Measurements from ENCODE around the gene SLC1A5.

DNA sequence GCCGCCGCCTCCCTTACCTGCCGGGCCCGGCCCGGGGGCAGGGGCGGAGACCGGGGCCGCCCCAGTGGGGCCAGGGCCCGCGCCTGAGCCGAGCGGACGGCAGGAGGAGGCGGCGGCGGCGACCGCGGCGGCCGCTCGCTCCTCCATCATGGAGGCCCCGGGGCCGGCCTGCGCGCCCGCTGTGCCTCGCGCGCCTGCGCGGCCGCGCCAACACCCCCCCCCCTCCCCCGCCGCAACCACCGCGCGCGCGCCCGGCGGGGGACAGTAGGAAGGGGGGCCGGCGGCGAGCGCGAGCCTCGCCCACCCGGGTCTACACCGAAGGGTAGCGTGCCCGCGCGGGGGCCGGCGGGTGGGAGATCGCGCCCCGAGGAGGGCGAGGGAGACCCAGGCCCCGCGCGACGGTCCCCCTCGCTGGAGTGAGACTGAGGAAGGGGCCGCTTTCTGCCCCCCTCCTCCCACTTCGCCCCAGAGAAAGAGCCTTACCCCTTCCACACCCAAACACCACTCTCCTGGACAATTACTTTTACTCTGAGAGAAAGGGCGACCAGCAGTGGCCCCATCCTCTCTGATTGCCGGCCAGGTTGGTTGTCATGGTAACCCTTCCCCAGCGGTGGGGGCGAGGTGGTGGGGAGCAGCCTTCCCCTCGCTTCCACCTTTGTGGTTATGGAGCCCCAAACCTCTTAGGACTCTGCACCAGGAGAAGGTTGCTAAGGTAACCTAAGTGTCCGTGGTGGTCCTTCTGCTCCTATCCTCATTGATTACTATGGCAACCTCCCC, 41.9 kb downstream of the SLC1A5 start, which contains the start of gene STRN4:
- TF ChIP-seq, protein P1, sequence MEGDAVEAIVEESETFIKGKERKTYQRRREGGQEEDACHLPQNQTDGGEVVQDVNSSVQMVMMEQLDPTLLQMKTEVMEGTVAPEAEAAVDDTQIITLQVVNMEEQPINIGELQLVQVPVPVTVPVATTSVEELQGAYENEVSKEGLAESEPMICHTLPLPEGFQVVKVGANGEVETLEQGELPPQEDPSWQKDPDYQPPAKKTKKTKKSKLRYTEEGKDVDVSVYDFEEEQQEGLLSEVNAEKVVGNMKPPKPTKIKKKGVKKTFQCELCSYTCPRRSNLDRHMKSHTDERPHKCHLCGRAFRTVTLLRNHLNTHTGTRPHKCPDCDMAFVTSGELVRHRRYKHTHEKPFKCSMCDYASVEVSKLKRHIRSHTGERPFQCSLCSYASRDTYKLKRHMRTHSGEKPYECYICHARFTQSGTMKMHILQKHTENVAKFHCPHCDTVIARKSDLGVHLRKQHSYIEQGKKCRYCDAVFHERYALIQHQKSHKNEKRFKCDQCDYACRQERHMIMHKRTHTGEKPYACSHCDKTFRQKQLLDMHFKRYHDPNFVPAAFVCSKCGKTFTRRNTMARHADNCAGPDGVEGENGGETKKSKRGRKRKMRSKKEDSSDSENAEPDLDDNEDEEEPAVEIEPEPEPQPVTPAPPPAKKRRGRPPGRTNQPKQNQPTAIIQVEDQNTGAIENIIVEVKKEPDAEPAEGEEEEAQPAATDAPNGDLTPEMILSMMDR (conservative IDR thresholded peaks at IDR 0.05): no peak
- peak; percentile 33; the same call in 1 of the 2 replicates for TF ChIP-seq ZFX (IDR thresholded peaks at IDR 0.05)
